ENCODE measurements around the gene SRRM5. TPM values are rescaled to one million over a fixed set of nuclear protein-coding genes. Genes with fewer than 3 reads are reported as not detected.
"Not testable (repeated sequence)": the region's sequence is repeated elsewhere in the genome, so short reads cannot be mapped to it uniquely, and the experiment has no call there.

The SRRM5 gene
- total and polyA plus RNA-seq, 7 donors: 0.27 to 1.1 (median 0.51) TPM; not detected in 3

GRCh38 chr19:43634872-43635560, 23.1 kb downstream of the SRRM5 start:
- DNase-seq: no peak
- Histone ChIP-seq H3K4me1 (peaks cover 0 to 11% (median 5%) of the 10 kb centered on the region in 4 donors), H3K27me3 (no peaks in the 10 kb centered on the region), H3K9me3 (no peaks in the 10 kb centered on the region), H3K4me3 (peak overlapping the region; percentile 5 to 33 (median 20)), H3K27ac (peak overlapping the region; percentile 41 to 64 (median 60)), H3K36me3 (no peaks in the 10 kb centered on the region)
- intact Hi-C loops (cut with DNase I): no loop called here
- TF ChIP-seq POLR2AphosphoS5 (IDR thresholded peaks at IDR 0.05): peak in 2 of 4 donors; percentile 40 to 65
- TF ChIP-seq POLR2A (IDR thresholded peaks at IDR 0.05): no peak
- 21 to 50% methylated on average over 17 of the region's 17 CpGs for WGBS, 2 donors

GRCh38 chr19:43635561-43635940, 23.7 kb downstream of the SRRM5 start:
- H3K9me3 ChIP-seq; H3K27me3 ChIP-seq; intact Hi-C loops (cut with DNase I); H3K36me3 ChIP-seq; DNase-seq: not testable (repeated sequence)
- H3K4me1 ChIP-seq: peaks cover 0 to 16% (median 11%) of the 10 kb centered on the region in 4 donors
- WGBS, 2 donors: 68 to 77% methylated on average over 2 of the region's 2 CpGs
- peak overlapping the region in 3 of 4 donors; percentile 17 to 33 (median 24) for H3K4me3 ChIP-seq
- peak overlapping the region; percentile 41 to 64 (median 60) for H3K27ac ChIP-seq

GRCh38 chr19:43636121-43636683, 24.3 kb downstream of the SRRM5 start:
- Histone ChIP-seq H3K4me3 (no peak overlapping the region), H3K9me3 (no peaks in the 10 kb centered on the region), H3K4me1 (peaks cover 0 to 19% (median 14%) of the 10 kb centered on the region in 4 donors), H3K27ac (peak overlapping the region; percentile 41 to 64 (median 60)), H3K27me3 (no peaks in the 10 kb centered on the region), H3K36me3 (no peaks in the 10 kb centered on the region)
- no peak for DNase-seq
- no peak for TF ChIP-seq POLR2A (IDR thresholded peaks at IDR 0.05)
- TF ChIP-seq, protein P1, sequence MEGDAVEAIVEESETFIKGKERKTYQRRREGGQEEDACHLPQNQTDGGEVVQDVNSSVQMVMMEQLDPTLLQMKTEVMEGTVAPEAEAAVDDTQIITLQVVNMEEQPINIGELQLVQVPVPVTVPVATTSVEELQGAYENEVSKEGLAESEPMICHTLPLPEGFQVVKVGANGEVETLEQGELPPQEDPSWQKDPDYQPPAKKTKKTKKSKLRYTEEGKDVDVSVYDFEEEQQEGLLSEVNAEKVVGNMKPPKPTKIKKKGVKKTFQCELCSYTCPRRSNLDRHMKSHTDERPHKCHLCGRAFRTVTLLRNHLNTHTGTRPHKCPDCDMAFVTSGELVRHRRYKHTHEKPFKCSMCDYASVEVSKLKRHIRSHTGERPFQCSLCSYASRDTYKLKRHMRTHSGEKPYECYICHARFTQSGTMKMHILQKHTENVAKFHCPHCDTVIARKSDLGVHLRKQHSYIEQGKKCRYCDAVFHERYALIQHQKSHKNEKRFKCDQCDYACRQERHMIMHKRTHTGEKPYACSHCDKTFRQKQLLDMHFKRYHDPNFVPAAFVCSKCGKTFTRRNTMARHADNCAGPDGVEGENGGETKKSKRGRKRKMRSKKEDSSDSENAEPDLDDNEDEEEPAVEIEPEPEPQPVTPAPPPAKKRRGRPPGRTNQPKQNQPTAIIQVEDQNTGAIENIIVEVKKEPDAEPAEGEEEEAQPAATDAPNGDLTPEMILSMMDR (IDR thresholded peaks at IDR 0.05): no peak
- TF ChIP-seq POLR2AphosphoS5 (IDR thresholded peaks at IDR 0.05): peak in 1 of 4 donors; percentile 12
- 85 to 87% methylated on average over 14 of the region's 14 CpGs for WGBS, 2 donors
- intact Hi-C loops (cut with DNase I): no loop called here

GRCh38 chr19:43638214-43638994, 26.5 kb downstream of the SRRM5 start:
- WGBS, 2 donors: 76 to 81% methylated on average over 13 of the region's 13 CpGs
- Histone ChIP-seq H3K4me3 (peak overlapping the region in 1 of 4 donors; percentile 69), H3K27ac (peak overlapping the region; percentile 54 to 73 (median 63)), H3K4me1 (peaks cover 0 to 19% (median 14%) of the 10 kb centered on the region in 4 donors), H3K36me3 (no peaks in the 10 kb centered on the region), H3K27me3 (no peaks in the 10 kb centered on the region), H3K9me3 (no peaks in the 10 kb centered on the region)
- intact Hi-C loops (cut with DNase I): no loop called here
- TF ChIP-seq POLR2AphosphoS5 (IDR thresholded peaks at IDR 0.05): no peak
- no peak for TF ChIP-seq POLR2A (IDR thresholded peaks at IDR 0.05)
- TF ChIP-seq, protein P1 (IDR thresholded peaks at IDR 0.05): no peak
- no peak for TF ChIP-seq EP300 (IDR thresholded peaks at IDR 0.05)
- DNase-seq: no peak

DNA sequence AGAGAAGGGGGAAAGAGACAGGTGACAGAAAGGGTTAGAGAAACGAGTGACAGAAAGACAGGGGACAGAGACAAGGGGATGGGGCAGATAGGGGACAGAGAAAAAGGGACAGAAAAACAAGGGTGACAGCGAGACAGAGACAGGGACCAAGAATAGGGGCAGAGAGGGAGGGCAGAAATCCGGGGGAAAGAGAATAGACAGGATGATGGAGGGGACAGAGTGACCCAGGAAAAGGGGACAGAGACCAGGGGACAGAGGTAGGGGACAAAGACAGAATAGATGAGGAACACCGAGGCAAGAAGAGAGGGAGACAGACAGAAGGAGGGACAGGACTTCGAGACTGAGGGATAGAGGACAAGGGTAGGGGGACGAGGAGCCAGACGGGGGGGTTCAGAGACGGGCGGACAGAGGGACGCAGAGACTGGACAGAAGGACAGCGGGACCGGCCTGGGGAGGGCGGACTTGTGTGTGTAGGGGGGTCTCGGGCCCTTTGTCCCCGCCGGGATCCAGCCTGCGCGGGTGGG, 27.2 kb downstream of the SRRM5 start:
- no peaks in the 10 kb centered on the region for H3K36me3 ChIP-seq
- H3K4me3 ChIP-seq: peak overlapping the region; percentile 36 to 69 (median 62)
- intact Hi-C loops (cut with DNase I): no loop called here
- 7 to 11% methylated on average over 18 of the region's 18 CpGs for WGBS, 2 donors
- peak overlapping the region; percentile 54 to 73 (median 63) for H3K27ac ChIP-seq
- H3K9me3 ChIP-seq: no peaks in the 10 kb centered on the region
- H3K27me3 ChIP-seq: no peaks in the 10 kb centered on the region
- DNase-seq: no peak
- TF ChIP-seq EP300 (IDR thresholded peaks at IDR 0.05) (no peak), POLR2AphosphoS5 (IDR thresholded peaks at IDR 0.05) (no peak), POLR2A (IDR thresholded peaks at IDR 0.05) (no peak)
- TF ChIP-seq, protein P1 (IDR thresholded peaks at IDR 0.05): no peak
- H3K4me1 ChIP-seq: peaks cover 0 to 19% (median 14%) of the 10 kb centered on the region in 4 donors
